ENCODE measurements around the gene ASIC5.

- TF ChIP-seq EZH2 (IDR thresholded peaks at IDR 0.05; ENCODE audit: borderline replicate concordance, insufficient read depth, low read depth, low read length, poor library complexity, severe bottlenecking), result no peak
- TF ChIP-seq CTCF (IDR thresholded peaks at IDR 0.05), result no peak
These were observed 9.8 kb upstream of the ASIC5 start for GRCh38 chr4:155875878-155876277.

All from B cell (primary cell).